ENCODE measurements around the gene RHNO1.

DNA sequence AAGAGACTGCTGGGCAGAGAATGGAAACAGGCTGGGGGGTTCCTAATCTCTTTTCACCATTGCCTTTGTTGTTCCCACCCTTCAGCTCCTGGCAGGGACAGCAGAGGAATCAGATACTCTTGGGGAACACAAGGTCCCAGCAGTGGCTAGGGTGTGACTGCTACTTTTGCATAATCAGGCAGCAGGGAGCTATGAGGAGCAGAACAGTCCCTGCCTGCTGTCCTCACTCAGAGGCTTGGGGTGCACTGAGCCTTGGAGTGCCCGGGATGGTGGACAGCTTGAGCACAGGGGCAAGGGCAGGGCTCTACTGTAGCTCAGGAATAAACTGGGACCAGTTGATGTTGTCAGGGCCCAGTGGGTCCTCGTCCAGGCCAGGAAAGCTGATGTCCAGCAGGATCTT lies 18.7 kb upstream of the RHNO1 start:
- TF ChIP-seq CTCF (conservative IDR thresholded peaks at IDR 0.05; ENCODE audit: low read depth, low read length), result no peak
- TF ChIP-seq, protein P1, sequence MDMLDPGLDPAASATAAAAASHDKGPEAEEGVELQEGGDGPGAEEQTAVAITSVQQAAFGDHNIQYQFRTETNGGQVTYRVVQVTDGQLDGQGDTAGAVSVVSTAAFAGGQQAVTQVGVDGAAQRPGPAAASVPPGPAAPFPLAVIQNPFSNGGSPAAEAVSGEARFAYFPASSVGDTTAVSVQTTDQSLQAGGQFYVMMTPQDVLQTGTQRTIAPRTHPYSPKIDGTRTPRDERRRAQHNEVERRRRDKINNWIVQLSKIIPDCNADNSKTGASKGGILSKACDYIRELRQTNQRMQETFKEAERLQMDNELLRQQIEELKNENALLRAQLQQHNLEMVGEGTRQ (IDR thresholded peaks at IDR 0.05; ENCODE audit: low read depth, low read length), result no peak

Measured in IMR-90 (cell line).